ENCODE results near the gene UBASH3A. TPM values are rescaled to one million over a fixed set of nuclear protein-coding genes. Genes with fewer than 3 reads are reported as not detected.

UBASH3A gene
- total RNA-seq, 5 donors from 2014 or later (not counting 1 experiment from before 2014, with no cell fraction given) = 59.1 to 98.8 (median 80.5) TPM

DNA sequence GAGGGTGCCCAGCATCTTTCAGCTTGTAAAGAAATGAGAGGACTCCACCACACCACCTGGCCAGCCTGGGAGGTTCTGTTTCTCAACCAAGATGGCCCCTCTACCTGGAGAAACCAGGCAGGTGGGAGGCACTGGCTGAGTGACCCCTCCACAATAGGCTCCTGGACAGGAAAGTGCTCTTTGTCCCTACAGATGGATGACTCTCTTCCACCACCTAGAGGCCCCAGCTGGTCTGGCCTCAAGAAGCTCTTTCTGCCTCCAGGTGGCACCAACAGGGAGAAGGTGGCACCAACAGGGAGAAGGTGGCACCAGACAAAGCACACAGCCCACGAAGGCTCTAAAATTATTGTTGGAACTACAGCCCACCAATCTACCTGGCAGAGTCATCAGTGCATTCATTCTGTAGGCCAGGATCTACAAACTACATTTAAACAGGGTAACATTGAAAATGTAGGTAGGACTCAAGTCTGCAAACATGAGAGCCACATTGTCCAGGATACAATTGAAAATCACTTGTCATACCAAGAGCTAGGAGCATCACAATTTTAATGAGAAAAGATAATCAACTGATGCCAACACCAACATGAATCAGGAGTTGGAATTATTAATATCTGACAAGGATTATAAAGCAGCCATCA is 22.2 kb upstream of the UBASH3A start:
- Histone ChIP-seq H3K4me3 (ENCODE audit: control insufficient read depth in 1 of 2, extremely low read depth in 1 of 2, low read length in 1 of 2) (no peak overlapping the region), H3K9me3 (no peaks in the 10 kb centered on the region), H3K27me3 (replicated peaks in 1 of 2; ENCODE audit: control insufficient read depth in 2 of 2, extremely low read depth in 1 of 2, insufficient read depth in 2 of 2, low read length in 1 of 2) (peaks cover 0 to 5% of the 10 kb centered on the region in 2 experiments), H3K36me3 (ENCODE audit: control insufficient read depth in 2 of 2, extremely low read depth in 1 of 2, insufficient read depth in 1 of 2, low read length in 1 of 2) (no peaks in the 10 kb centered on the region), H3K27ac (ENCODE audit: low read length) (no peak overlapping the region), H3K4me1 (ENCODE audit: control insufficient read depth in 1 of 2, extremely low read depth in 1 of 2, insufficient read depth in 2 of 2, low read length in 2 of 2) (peaks cover 14 to 20% of the 10 kb centered on the region in 2 experiments)
- H3K4me3 Mint-ChIP-seq = no peak overlapping the region
- peak in 22 of 35 experiments; percentile 14 to 62 (median 41) for DNase-seq
- no peaks in the 10 kb centered on the region for H3K27me3 Mint-ChIP-seq
- peak overlapping the region in 1 of 2 donors; percentile 36 for H3K27ac Mint-ChIP-seq
- POLR2A ChIA-PET = no interaction called here
- peaks cover 8% of the 10 kb centered on the region for H3K36me3 Mint-ChIP-seq
- ATAC-seq (replicated peaks in 1 of 4) = peak; percentile 43 to 78 (median 65)
- peaks cover 7 to 28% (median 22%) of the 10 kb centered on the region in 3 donors for H3K4me1 Mint-ChIP-seq
- WGBS (ENCODE audit: insufficient coverage) = no CpG with 5 or more reads among the region's 1 CpG
- CTCF ChIA-PET = interaction anchor here (0.6 to 1.9 kb wide), 3 partner anchors 14 to 23 kb away, joined by 7 to 15 read pairs (median 10); partner anchors contain the start of gene UBASH3A (in 1 of the 2)
- peaks cover 4 to 13% (median 8%) of the 10 kb centered on the region in 3 donors for H3K9me3 Mint-ChIP-seq

DNA sequence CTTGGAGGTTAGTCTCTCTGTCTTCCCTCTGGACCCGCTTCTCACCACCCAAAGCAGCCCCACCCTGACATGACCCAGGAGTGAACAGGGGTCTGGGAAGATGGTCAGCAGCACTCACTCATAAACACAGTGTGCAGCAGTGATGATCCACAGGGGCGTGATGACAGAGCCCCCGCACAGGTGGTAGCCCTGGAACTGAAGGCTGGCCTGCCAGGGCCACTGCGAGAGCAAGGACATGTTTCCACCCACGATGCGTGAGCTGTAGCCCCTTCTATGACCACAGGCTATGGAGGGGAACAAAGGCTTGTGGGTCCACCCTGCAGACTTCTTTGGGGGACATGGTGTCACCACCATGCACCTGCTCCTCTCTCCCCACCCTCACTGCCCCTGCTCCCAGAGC is 20.8 kb upstream of the UBASH3A start:
- Histone ChIP-seq H3K9me3 (no peaks in the 10 kb centered on the region), H3K27me3 (replicated peaks in 1 of 2; ENCODE audit: control insufficient read depth in 2 of 2, extremely low read depth in 1 of 2, insufficient read depth in 2 of 2, low read length in 1 of 2) (peaks cover 0 to 4% of the 10 kb centered on the region in 2 experiments), H3K27ac (ENCODE audit: low read length) (no peak overlapping the region), H3K4me1 (ENCODE audit: control insufficient read depth in 1 of 2, extremely low read depth in 1 of 2, insufficient read depth in 2 of 2, low read length in 2 of 2) (peaks cover 17 to 20% of the 10 kb centered on the region in 2 experiments), H3K4me3 (ENCODE audit: control insufficient read depth in 1 of 2, extremely low read depth in 1 of 2, low read length in 1 of 2) (no peak overlapping the region), H3K36me3 (ENCODE audit: control insufficient read depth in 2 of 2, extremely low read depth in 1 of 2, insufficient read depth in 1 of 2, low read length in 1 of 2) (no peaks in the 10 kb centered on the region)
- Mint-ChIP-seq H3K27me3 (no peaks in the 10 kb centered on the region), H3K4me3 (no peak overlapping the region), H3K9me3 (peaks cover 4 to 13% (median 8%) of the 10 kb centered on the region in 3 donors), H3K4me1 (peaks cover 11 to 39% (median 36%) of the 10 kb centered on the region in 3 donors), H3K36me3 (peaks cover 8% of the 10 kb centered on the region), H3K27ac (no peak overlapping the region)
- ATAC-seq (replicated peaks in 1 of 4) = no peak
- WGBS (ENCODE audit: insufficient coverage) = 95% methylated on average over 6 of the region's 6 CpGs
- ChIA-PET CTCF (interaction anchor here in 1 of 2 donors (1.1 kb wide), 1 partner anchor 12 kb away, joined by 15 read pairs; no protein-coding TSS in a partner anchor), POLR2A (no interaction called here)
- no peak for DNase-seq

- no peak for DNase-seq
- H3K4me3 Mint-ChIP-seq = no peak overlapping the region
- H3K27me3 Mint-ChIP-seq = no peaks in the 10 kb centered on the region
- peaks cover 8% of the 10 kb centered on the region for H3K36me3 Mint-ChIP-seq
- Histone ChIP-seq H3K27ac (ENCODE audit: low read length) (no peak overlapping the region), H3K9me3 (no peaks in the 10 kb centered on the region), H3K27me3 (replicated peaks in 1 of 2; ENCODE audit: control insufficient read depth in 2 of 2, extremely low read depth in 1 of 2, insufficient read depth in 2 of 2, low read length in 1 of 2) (peaks cover 0 to 4% of the 10 kb centered on the region in 2 experiments), H3K4me3 (ENCODE audit: control insufficient read depth in 1 of 2, extremely low read depth in 1 of 2, low read length in 1 of 2) (no peak overlapping the region), H3K36me3 (ENCODE audit: control insufficient read depth in 2 of 2, extremely low read depth in 1 of 2, insufficient read depth in 1 of 2, low read length in 1 of 2) (no peaks in the 10 kb centered on the region), H3K4me1 (ENCODE audit: control insufficient read depth in 1 of 2, extremely low read depth in 1 of 2, insufficient read depth in 2 of 2, low read length in 2 of 2) (peaks cover 17 to 20% of the 10 kb centered on the region in 2 experiments)
- H3K9me3 Mint-ChIP-seq = peaks cover 4 to 13% (median 8%) of the 10 kb centered on the region in 3 donors
- POLR2A ChIA-PET = no interaction called here
- ATAC-seq (replicated peaks in 1 of 4) = no peak
- H3K4me1 Mint-ChIP-seq = peaks cover 11 to 43% (median 40%) of the 10 kb centered on the region in 3 donors
- no peak overlapping the region for H3K27ac Mint-ChIP-seq
- CTCF ChIA-PET = no interaction called here
- 73% methylated on average over 2 of the region's 6 CpGs for WGBS (ENCODE audit: insufficient coverage)
These were observed 20.4 kb upstream of the UBASH3A start for GRCh38 chr21:42383331-42383730.

DNA sequence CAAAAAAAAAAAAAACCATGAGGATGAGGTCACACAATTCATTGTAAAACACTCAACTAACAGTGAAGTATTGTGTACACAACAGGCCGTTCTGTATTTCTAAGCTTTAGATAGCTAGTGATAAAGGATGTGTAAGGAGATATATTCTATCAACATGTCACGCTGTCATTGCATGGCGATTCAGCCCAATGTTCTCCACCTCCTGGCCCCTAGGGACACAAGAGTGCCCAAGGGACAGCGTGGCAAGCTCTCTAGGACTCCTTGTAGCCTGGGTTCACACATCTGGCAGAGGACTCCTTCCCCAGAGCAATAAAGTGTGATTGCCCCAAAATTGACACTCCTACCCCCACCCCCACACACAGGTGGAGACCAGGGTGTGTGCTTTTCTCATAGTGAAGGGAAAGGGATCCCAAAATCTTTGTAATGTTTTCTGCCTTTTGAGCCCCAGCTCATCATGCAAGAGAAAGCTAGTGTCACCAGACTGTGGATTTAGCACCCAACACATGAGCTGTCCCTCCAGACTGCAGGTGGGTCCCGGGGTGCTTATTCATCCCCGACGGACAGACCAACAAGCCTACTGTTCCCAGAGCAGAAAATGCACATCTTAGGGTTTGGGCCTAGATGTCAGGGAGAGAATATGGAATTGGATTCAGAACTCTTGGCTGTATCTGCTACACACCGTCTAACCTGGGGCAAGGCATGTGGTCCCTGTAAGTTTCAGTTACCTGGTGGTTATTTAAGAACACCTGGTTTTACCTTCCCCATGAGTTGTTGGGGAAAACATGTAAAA is 19.4 kb upstream of the UBASH3A start:
- no peak for ATAC-seq (replicated peaks in 1 of 4)
- Histone ChIP-seq H3K27ac (ENCODE audit: low read length) (no peak overlapping the region), H3K27me3 (replicated peaks in 1 of 2; ENCODE audit: control insufficient read depth in 2 of 2, extremely low read depth in 1 of 2, insufficient read depth in 2 of 2, low read length in 1 of 2) (peaks cover 0 to 4% of the 10 kb centered on the region in 2 experiments), H3K4me3 (ENCODE audit: control insufficient read depth in 1 of 2, extremely low read depth in 1 of 2, low read length in 1 of 2) (no peak overlapping the region), H3K9me3 (no peaks in the 10 kb centered on the region), H3K36me3 (ENCODE audit: control insufficient read depth in 2 of 2, extremely low read depth in 1 of 2, insufficient read depth in 1 of 2, low read length in 1 of 2) (no peaks in the 10 kb centered on the region), H3K4me1 (ENCODE audit: control insufficient read depth in 1 of 2, extremely low read depth in 1 of 2, insufficient read depth in 2 of 2, low read length in 2 of 2) (peaks cover 18 to 29% of the 10 kb centered on the region in 2 experiments)
- peak overlapping the region in 1 of 2 donors; percentile 85 for H3K27ac Mint-ChIP-seq
- peaks cover 19 to 53% (median 50%) of the 10 kb centered on the region in 3 donors for H3K4me1 Mint-ChIP-seq
- CTCF ChIA-PET = no interaction called here
- peaks cover 8% of the 10 kb centered on the region for H3K36me3 Mint-ChIP-seq
- WGBS (ENCODE audit: insufficient coverage) = 97% methylated on average over 6 of the region's 8 CpGs
- H3K9me3 Mint-ChIP-seq = peaks cover 4 to 13% (median 8%) of the 10 kb centered on the region in 3 donors
- POLR2A ChIA-PET = no interaction called here
- no peak for DNase-seq
- H3K27me3 Mint-ChIP-seq = no peaks in the 10 kb centered on the region
- no peak overlapping the region for H3K4me3 Mint-ChIP-seq

DNA sequence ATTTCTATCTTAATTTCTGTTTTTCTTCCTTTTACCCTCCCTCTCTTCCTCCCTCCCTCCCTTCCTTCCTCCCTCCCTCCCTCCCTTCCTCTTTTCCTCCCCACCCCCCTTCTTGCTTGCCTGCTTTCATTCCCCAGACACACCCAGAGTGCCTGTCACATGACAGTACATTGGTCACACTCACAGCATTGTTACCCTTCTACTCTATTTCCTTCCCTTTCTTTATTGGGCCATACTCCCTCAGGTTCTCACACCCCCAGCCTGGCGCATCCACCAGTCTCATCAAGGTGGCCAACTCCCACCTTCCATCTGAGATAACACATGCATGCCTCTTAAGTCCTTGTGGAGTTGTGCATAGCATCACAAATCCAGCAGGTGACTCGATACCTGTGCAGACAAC is 18.7 kb upstream of the UBASH3A start:
- H3K27me3 Mint-ChIP-seq = no peaks in the 10 kb centered on the region
- whole genome bisulfite sequencing (ENCODE audit: insufficient coverage) = 80% methylated on average over 1 of the region's 2 CpGs
- H3K27ac Mint-ChIP-seq = peak overlapping the region; percentile 36 to 85
- POLR2A ChIA-PET = no interaction called here
- H3K27ac ChIP-seq (ENCODE audit: low read length) = no peak overlapping the region
- CTCF ChIA-PET = no interaction called here
- no peaks in the 10 kb centered on the region for H3K36me3 ChIP-seq (ENCODE audit: control insufficient read depth in 2 of 2, extremely low read depth in 1 of 2, insufficient read depth in 1 of 2, low read length in 1 of 2)
- peaks cover 25 to 59% (median 56%) of the 10 kb centered on the region in 3 donors for H3K4me1 Mint-ChIP-seq
- no peak for ATAC-seq (replicated peaks in 1 of 4)
- H3K4me3 ChIP-seq (ENCODE audit: control insufficient read depth in 1 of 2, extremely low read depth in 1 of 2, low read length in 1 of 2) = no peak overlapping the region
- H3K4me1 ChIP-seq (ENCODE audit: control insufficient read depth in 1 of 2, extremely low read depth in 1 of 2, insufficient read depth in 2 of 2, low read length in 2 of 2) = peaks cover 24 to 36% of the 10 kb centered on the region in 2 experiments
- DNase-seq = no peak
- peaks cover 0 to 4% of the 10 kb centered on the region in 2 experiments for H3K27me3 ChIP-seq (replicated peaks in 1 of 2; ENCODE audit: control insufficient read depth in 2 of 2, extremely low read depth in 1 of 2, insufficient read depth in 2 of 2, low read length in 1 of 2)
- peaks cover 8% of the 10 kb centered on the region for H3K36me3 Mint-ChIP-seq
- H3K4me3 Mint-ChIP-seq = peak overlapping the region in 1 of 3 donors; percentile 60
- H3K9me3 Mint-ChIP-seq = peaks cover 4 to 13% (median 8%) of the 10 kb centered on the region in 3 donors
- no peaks in the 10 kb centered on the region for H3K9me3 ChIP-seq

GRCh38 chr21:42385619-42386018 is 18.1 kb upstream of the UBASH3A start:
- Histone ChIP-seq H3K36me3 (ENCODE audit: control insufficient read depth in 2 of 2, extremely low read depth in 1 of 2, insufficient read depth in 1 of 2, low read length in 1 of 2) (no peaks in the 10 kb centered on the region), H3K4me1 (ENCODE audit: control insufficient read depth in 1 of 2, extremely low read depth in 1 of 2, insufficient read depth in 2 of 2, low read length in 2 of 2) (peaks cover 29 to 38% of the 10 kb centered on the region in 2 experiments), H3K27ac (ENCODE audit: low read length) (no peak overlapping the region), H3K27me3 (replicated peaks in 1 of 2; ENCODE audit: control insufficient read depth in 2 of 2, extremely low read depth in 1 of 2, insufficient read depth in 2 of 2, low read length in 1 of 2) (peaks cover 0 to 4% of the 10 kb centered on the region in 2 experiments), H3K4me3 (ENCODE audit: control insufficient read depth in 1 of 2, extremely low read depth in 1 of 2, low read length in 1 of 2) (no peak overlapping the region), H3K9me3 (no peaks in the 10 kb centered on the region)
- no peak for DNase-seq
- Mint-ChIP-seq H3K27me3 (no peaks in the 10 kb centered on the region), H3K36me3 (peaks cover 8% of the 10 kb centered on the region), H3K9me3 (peaks cover 4 to 13% (median 8%) of the 10 kb centered on the region in 3 donors), H3K4me3 (no peak overlapping the region), H3K27ac (peak overlapping the region in 1 of 2 donors; percentile 44), H3K4me1 (peaks cover 30 to 64% (median 63%) of the 10 kb centered on the region in 3 donors)
- ATAC-seq (replicated peaks in 1 of 4) = no peak
- POLR2A ChIA-PET = no interaction called here
- 94% methylated on average over 3 of the region's 5 CpGs for WGBS (ENCODE audit: insufficient coverage)
- CTCF ChIA-PET = no interaction called here

Data from T-cell (primary cell).